ENCODE data around the gene LRFN2.

DNA sequence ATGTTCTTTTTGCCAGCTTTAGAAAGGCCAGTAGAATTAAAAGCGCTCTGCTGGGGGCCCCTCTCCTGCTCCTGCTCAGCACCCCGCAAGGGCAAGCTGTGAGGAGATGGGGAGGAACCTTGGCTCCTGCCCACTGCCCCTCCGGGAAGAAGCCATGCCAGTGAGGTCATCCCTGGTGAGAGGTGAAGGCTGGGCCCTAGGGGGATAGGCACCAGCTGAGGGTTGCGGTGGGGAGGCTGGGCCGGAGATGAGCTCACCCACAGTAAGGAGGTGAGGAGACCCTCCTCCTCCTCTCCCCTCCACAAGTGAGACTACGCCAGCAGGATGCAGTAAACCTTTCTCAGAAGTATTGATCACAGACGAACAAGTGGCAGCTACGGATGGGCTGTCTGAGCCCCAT, 32.1 kb downstream of the LRFN2 start:
- TF ChIP-seq, protein P1, sequence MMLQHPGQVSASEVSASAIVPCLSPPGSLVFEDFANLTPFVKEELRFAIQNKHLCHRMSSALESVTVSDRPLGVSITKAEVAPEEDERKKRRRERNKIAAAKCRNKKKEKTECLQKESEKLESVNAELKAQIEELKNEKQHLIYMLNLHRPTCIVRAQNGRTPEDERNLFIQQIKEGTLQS (IDR thresholded peaks at IDR 0.05) = no peak
- TF ChIP-seq JUND (IDR thresholded peaks at IDR 0.05) (no peak), RAD21 (IDR thresholded peaks at IDR 0.05) (no peak), SP1 (IDR thresholded peaks at IDR 0.05) (no peak), TAF1 (conservative IDR thresholded peaks at IDR 0.05) (no peak), GABPA (IDR thresholded peaks at IDR 0.05 in 1 of 2, conservative IDR thresholded peaks at IDR 0.05 in 1 of 2) (no peak)
- TF ChIP-seq, protein P2, sequence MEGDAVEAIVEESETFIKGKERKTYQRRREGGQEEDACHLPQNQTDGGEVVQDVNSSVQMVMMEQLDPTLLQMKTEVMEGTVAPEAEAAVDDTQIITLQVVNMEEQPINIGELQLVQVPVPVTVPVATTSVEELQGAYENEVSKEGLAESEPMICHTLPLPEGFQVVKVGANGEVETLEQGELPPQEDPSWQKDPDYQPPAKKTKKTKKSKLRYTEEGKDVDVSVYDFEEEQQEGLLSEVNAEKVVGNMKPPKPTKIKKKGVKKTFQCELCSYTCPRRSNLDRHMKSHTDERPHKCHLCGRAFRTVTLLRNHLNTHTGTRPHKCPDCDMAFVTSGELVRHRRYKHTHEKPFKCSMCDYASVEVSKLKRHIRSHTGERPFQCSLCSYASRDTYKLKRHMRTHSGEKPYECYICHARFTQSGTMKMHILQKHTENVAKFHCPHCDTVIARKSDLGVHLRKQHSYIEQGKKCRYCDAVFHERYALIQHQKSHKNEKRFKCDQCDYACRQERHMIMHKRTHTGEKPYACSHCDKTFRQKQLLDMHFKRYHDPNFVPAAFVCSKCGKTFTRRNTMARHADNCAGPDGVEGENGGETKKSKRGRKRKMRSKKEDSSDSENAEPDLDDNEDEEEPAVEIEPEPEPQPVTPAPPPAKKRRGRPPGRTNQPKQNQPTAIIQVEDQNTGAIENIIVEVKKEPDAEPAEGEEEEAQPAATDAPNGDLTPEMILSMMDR (IDR thresholded peaks at IDR 0.05; ENCODE audit: low read depth, low read length, missing input control) = no peak
